Measurements from ENCODE around the gene ADGRV1. TPM values are rescaled to one million over a fixed set of nuclear protein-coding genes. Genes with fewer than 3 reads are reported as not detected.
A peak's percentile ranks its signal among the peaks of the same experiment; 100 is the strongest.

The ADGRV1 gene
- total and polyA plus RNA-seq, 9 of the 15 experiments (the other 6 are each of a cell fraction or from before 2014, with no cell fraction given) = 21.7 to 156 (median 58.2) TPM

DNA sequence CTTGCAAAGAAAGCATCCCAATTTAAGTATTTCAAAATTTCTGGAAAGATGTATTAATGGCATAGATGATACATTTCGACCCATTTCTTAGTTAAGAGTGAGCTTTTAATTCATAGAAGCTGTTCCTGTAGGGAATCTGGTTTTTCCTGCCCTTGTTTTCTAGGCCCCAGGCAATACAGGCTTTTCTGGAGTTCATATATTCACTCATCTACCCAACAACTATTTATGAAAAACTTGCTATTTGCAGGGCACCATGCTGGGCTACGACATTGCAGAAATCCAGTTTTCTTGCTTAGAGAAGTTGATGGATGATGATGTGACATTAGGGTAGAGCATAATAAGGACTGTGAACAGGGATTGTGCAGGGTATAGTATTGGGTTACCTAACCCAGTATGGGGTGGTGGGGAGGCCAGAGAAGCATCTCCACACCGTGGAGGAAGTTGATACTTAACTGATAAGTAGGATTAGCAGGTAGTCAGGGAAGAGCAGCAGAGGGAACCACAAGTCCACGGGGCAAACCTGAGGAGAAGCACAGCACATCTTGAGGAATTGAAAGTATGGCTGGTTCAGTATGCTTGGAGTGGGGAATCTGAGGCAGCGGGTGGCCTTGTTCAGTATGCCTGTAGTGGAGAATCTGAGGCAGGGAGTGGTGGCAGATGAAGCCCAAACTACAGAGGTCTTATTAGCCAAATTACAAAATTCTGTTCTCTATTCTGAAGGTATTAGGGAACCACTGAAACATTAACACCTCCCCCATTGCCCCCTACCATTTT lies 577.1 kb downstream of the ADGRV1 start:
- 43% methylated on average over 5 of the region's 5 CpGs for WGBS (ENCODE audit: insufficient coverage, low coverage, missing lambda C conversion rate)
- Histone ChIP-seq H3K27ac (ENCODE audit: extremely low read depth, low read depth, low read length) (no peak overlapping the region), H3K9me1 (ENCODE audit: control insufficient read depth, insufficient read depth, low read length) (no peaks in the 10 kb centered on the region), H3K9ac (ENCODE audit: insufficient read depth in 1 of 2, low read depth in 2 of 2, low read length in 2 of 2) (no peak overlapping the region), H2AFZ (ENCODE audit: low read depth, low read length) (no peak overlapping the region), H3K9me3 (replicated peaks; ENCODE audit: control insufficient read depth, insufficient read depth, low read depth, low read length) (no peaks in the 10 kb centered on the region), H3K79me2 (ENCODE audit: control insufficient read depth, insufficient read depth, low read length) (no peaks in the 10 kb centered on the region), H3K4me2 (ENCODE audit: insufficient read depth, low read length) (no peak overlapping the region), H3K4me1 (replicated peaks in 1 of 2; ENCODE audit: control insufficient read depth in 2 of 2, insufficient read depth in 2 of 2, low read length in 2 of 2) (no peaks in the 10 kb centered on the region), H3K36me3 (ENCODE audit: control insufficient read depth, insufficient read depth, low read length) (peaks cover 3% of the 10 kb centered on the region; the same call in 1 of the 3 replicates), H3K27me3 (ENCODE audit: control insufficient read depth in 2 of 2, insufficient read depth in 2 of 2, low read length in 2 of 2) (no peaks in the 10 kb centered on the region), H4K20me1 (replicated peaks; ENCODE audit: control insufficient read depth, insufficient read depth, low read length) (no peaks in the 10 kb centered on the region), H3K4me3 (no peak overlapping the region)
- intact Hi-C loops (cut with micrococcal nuclease) (no loop called here), in situ Hi-C loops (cut with MboI) (no loop called here)
- ATAC-seq (peak; percentile 27; the same call in 2 of the 3 replicates), DNase-seq (ENCODE audit: extremely low read depth in 1 of 4, low spot score in 3 of 4) (no peak), FAIRE-seq (no peak)
- CTCF ChIA-PET (ENCODE audit: low intra/inter-chr PET ratio) = no interaction called here
- no peak for TF ChIP-seq ZNF324 (CRISPR knock-in tag; IDR thresholded peaks at IDR 0.05)
- TF ChIP-seq, protein P1, sequence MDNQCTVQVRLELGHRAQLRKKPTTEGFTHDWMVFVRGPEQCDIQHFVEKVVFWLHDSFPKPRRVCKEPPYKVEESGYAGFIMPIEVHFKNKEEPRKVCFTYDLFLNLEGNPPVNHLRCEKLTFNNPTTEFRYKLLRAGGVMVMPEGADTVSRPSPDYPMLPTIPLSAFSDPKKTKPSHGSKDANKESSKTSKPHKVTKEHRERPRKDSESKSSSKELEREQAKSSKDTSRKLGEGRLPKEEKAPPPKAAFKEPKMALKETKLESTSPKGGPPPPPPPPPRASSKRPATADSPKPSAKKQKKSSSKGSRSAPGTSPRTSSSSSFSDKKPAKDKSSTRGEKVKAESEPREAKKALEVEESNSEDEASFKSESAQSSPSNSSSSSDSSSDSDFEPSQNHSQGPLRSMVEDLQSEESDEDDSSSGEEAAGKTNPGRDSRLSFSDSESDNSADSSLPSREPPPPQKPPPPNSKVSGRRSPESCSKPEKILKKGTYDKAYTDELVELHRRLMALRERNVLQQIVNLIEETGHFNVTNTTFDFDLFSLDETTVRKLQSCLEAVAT (IDR thresholded peaks at IDR 0.05) = no peak
- TF ChIP-seq TEAD1 (CRISPR knock-in tag; IDR thresholded peaks at IDR 0.05) = no peak
- TF ChIP-seq FOXJ3 (CRISPR knock-in tag; IDR thresholded peaks at IDR 0.05) = no peak
- TF ChIP-seq, protein P2, sequence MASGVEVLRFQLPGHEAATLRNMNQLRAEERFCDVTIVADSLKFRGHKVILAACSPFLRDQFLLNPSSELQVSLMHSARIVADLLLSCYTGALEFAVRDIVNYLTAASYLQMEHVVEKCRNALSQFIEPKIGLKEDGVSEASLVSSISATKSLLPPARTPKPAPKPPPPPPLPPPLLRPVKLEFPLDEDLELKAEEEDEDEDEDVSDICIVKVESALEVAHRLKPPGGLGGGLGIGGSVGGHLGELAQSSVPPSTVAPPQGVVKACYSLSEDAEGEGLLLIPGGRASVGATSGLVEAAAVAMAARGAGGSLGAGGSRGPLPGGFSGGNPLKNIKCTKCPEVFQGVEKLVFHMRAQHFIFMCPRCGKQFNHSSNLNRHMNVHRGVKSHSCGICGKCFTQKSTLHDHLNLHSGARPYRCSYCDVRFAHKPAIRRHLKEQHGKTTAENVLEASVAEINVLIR (CRISPR knock-in tag; IDR thresholded peaks at IDR 0.05) = no peak
- no peak for TF ChIP-seq SUPT5H (IDR thresholded peaks at IDR 0.05)
- TF ChIP-seq SETDB1 (IDR thresholded peaks at IDR 0.05; ENCODE audit: low read length) = no peak
- no peak for TF ChIP-seq PHTF2 (CRISPR knock-in tag; IDR thresholded peaks at IDR 0.05)
- TF ChIP-seq MIER1 (IDR thresholded peaks at IDR 0.05; ENCODE audit: low read depth) = no peak
- no peak for TF ChIP-seq ZKSCAN1 (IDR thresholded peaks at IDR 0.05; ENCODE audit: low read depth, low read length)
- no peak for TF ChIP-seq ZNF586 (CRISPR knock-in tag; conservative IDR thresholded peaks at IDR 0.05)
- TF ChIP-seq HDAC6 (IDR thresholded peaks at IDR 0.05; ENCODE audit: low read depth, low read length) = no peak
- TF ChIP-seq DNMT1 (IDR thresholded peaks at IDR 0.05) = no peak
- TF ChIP-seq MTA1 (IDR thresholded peaks at IDR 0.05; ENCODE audit: borderline replicate concordance) = no peak
- TF ChIP-seq MYBL2 (IDR thresholded peaks at IDR 0.05; ENCODE audit: low read depth) = no peak
- TF ChIP-seq MYBL2 (CRISPR knock-in tag; IDR thresholded peaks at IDR 0.05; ENCODE audit: borderline replicate concordance) = no peak
- TF ChIP-seq SIN3B (IDR thresholded peaks at IDR 0.05; ENCODE audit: low read depth) = no peak
- no peak for TF ChIP-seq COPS2 (conservative IDR thresholded peaks at IDR 0.05)
- no peak for TF ChIP-seq TEAD4 (IDR thresholded peaks at IDR 0.05; ENCODE audit: low read length)
- no peak for TF ChIP-seq TEAD4 (CRISPR knock-in tag; IDR thresholded peaks at IDR 0.05; ENCODE audit: borderline replicate concordance)
- no peak for TF ChIP-seq SMARCE1 (IDR thresholded peaks at IDR 0.05)
- no peak for TF ChIP-seq NRF1 (conservative IDR thresholded peaks at IDR 0.05 in 1 of 2, IDR thresholded peaks at IDR 0.05 in 1 of 2)
- BruUV-seq (replicated peaks) = no TSS peak
- POLR2A ChIA-PET = interaction anchor here (0.8 to 1.1 kb wide), 2 partner anchors 11 to 242 kb away, joined by 3 to 4 read pairs; no protein-coding TSS in a partner anchor

Measured in K562 (cell line).